NCI-H524 treated with DMSO at 0.1 percent for 48 hours (cell line): ENCODE measurements around the gene TNFSF9.
"Not testable (repeated sequence)": the region's sequence is repeated elsewhere in the genome, so short reads cannot be mapped to it uniquely, and the experiment has no call there.

Experiments used
- DNase-seq: peaks from one replicate; lab custom pipeline; 2025; lab: John Stamatoyannopoulos, UW

Gene TNFSF9

DNA sequence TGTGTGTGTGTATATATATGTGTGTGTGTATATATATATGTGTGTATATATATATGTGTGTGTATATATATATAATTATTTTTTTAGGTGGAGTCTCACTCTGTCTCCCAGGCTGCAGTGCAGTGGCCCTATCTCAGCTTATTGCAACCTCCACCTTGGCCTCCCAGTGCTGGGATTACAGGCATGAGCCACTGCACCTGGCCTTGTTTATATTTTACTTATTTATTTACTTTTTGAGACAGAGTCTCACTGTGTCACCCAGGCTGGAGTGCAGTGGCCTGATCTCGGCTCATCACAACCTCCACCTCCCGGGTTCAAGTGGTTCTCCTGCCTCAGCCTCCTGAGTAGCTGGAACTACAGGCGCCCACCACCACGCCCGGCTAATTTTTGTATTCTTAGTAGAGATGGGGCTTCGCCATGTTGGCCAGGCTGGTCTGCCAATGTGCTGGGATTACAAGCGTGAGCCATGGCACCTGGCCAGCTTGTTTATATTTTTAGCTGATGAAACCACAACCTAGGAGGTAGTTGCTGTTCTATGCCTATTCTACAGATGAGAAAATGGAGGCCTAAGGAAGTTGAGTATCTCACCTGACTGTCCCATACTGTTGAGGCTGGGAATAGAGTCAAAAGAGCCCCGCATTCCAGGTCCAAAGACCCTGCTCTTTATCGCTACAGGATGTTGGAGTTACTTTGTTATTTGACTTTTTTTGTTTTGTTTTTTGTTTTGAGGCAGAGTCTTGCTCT is 22.6 kb upstream of the TNFSF9 start:
- DNase-seq: not testable (repeated sequence)

DNA sequence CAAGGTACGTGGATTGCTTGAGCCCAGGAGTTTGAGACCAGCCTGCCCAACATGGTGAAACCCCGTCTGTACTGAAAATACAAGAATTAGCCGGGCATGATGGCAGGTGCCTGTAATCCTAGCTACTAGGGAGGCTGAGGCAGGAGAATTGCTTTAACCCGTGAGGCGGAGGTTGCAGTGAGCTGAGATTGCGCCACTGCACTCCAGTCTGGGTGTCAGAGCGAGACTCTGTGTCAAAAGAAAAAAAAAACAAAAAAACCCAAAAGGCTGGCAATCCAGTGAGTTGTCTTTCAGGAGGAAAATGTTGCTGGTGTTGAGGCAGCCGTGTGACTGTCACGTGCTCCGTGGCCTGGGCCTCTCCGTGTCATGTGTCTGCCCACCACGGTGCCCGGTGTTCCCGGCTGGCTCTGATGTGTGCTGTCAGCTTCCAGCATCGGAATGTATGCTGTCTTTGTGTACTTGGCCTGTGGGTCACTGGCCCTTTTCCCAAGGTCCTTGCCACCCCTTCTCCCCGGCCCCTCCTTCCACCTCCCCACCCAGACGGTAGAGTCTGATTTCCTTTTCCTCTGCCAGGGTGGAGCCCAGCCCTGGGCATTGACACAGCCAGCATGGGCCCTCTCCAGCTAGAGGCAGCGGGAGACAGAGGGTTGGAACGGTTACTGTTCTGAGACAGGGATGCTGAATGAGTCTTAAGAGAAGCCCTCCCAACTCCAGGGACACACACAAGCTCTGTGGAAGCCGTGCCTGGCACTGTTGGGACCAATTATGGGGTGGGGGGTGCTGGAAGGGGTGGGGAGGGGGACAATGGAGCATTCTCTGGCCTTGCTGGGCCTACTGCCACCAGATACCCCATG is 21.5 kb upstream of the TNFSF9 start:
- DNase-seq: no peak

- DNase-seq: no peak
These were observed 20.2 kb upstream of the TNFSF9 start for GRCh38 chr19:6510618-6511017.

DNA sequence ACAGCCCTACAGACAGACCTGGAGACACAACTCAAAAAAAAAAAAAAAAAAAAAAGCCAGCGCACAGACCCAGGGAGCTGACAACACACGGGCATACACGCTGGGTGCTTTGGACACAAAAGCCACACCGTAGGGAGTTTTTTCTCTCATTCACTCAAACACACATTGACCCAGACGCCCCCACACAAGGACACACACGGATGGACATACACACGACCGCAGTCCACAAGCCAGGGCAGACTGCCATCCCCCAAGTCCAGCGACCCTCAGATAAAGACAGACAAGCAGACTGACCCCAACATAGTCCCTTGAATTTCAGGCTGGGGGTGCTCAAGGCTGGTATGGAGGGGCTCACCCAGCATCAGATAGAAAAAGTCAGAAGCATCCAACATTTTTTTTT is 16.7 kb upstream of the TNFSF9 start:
- DNase-seq: no peak

DNA sequence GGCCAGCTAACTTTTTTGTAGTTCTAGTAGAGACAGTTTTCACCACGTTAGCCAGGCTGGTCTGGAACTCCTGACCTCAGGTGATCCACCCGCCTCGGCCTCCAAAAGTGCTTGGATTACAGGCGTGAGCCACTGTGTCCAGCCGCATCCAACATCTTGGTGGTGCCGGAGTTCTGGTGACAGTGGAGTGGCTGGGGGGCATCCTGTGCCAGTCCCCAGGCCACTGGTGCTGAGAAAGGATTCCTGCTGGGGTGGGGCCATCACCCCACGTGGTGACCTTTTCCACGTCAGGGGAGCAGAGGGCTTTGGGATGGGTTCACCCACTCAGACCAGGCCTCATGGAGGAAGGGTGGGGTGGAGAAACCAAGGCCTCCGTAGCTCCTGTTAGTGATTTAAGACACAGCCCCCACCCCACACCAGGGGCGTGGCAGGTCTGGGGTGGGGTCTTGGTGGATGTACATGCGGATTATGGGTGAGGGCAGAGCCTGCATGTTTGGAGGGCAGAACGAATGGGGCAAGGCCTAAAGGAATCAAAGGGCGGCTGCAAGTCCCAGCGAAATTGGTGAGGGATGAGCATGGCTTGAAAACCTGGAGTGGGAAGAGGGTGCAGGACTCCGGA is 15.8 kb upstream of the TNFSF9 start:
- no peak for DNase-seq

DNA sequence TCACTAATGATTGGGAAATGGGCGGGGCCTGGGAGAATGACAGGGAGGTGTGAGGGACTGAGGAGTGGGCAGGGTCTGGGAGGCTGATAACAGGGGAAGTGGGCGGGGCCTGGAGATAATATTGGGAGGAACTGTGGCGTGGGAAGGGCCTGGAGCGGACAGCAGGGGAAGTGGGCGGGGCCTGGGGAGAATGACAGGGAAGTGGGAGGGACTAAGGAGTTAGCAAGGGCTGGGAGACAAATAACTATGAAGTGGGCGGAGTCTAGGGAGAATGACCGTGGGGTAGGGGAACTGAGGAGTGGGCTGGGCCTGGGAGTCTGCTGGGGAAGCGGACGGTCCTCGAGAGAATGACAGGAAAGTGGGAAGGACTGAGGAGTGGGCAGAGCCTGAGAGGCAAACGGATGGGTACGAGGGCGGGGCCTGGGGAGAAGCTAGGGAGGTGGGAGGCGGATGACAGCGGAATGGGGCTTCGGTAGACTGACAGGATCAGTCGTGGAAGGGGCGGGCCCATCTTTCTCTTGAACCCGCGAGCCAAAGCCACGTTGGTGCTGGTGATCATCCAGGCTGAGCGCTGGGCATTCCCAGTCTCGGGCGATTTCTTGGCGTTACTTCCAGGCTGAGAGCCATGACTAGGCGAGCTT is 14.7 kb upstream of the TNFSF9 start:
- no peak for DNase-seq

- peak; percentile 18 for DNase-seq
These were observed 14.1 kb upstream of the TNFSF9 start for GRCh38 chr19:6516659-6517291.

DNA sequence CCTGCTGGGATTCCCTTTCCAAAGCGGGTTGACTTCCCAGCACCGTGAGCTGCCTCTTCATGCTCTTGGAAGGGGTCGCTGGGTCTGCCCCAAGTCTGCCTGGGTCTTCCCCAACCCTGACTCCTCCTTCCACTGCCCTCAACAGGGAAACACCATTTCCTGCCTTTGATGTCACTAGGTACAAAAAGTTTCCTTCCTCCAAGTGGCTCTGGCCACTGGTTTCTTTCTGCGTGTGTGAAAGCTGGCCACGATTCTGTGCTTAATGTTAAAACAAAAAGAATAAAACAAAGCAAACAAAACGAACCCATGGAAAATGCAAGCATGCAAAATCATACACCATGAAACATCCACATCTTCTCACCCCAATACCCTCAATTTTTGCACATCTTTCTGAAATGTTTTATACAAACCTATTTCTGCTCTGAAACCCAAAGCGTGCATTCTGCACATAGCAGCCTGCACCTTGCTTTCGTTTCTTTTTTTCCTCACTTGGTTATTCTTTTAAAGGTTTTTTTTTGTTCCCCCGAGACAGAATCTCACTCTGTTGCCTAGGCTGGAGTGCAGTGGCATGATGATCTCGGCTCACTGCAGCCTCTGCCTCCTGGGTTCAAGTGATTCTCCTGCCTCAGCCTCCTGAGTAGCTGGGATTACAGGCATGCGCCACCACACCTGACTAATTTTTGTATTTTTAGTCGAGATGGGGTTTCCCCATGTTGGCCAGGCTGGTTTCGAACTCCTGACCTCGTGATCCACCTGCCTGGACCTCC is 12.5 kb upstream of the TNFSF9 start:
- DNase-seq: no peak

- no peak for DNase-seq
These were observed 11.5 kb upstream of the TNFSF9 start for GRCh38 chr19:6519289-6519688.

DNA sequence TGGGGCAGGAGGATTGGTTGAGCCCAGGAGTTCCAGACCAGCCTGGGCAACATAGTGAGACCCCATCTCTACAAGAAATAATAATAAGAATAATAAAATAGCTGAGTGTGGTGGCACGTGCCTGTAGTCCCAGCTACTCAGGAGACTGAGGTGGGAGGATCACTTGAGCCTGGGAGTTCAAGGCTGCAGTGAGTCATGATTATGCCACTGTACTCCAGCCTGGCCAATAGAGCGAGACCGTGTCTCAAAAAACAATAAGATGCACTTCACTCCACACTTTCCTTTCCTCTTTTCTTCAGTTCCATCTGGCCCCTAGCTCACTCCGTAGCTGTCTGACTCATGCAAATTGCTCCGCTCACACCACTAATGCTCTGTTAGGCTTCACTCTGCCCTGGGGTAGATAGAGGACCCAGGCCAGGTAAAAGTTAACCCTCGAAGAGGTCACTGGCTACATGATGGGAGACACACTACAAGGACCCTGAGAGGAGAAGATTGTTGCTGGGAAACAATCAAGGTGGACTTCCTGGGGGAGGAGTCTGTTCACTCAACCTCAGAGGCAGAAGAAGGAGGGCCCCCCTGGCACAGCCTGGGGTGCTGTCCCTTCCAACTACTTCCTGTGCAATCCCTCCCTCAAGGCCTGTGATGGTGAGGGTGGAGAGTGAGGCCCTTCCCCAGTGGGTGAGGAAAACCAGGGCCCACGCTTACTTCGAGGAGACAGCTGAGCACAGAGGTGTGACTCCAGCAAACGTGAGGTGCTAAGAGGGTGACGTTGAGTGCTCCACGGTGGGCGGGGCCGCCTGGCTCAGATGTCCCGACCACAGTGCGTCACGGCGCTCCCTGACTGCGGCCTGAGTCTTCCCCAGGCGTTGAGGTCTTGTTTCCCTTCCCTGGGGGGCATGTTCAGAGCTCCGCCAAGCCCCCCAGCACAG is 8.8 kb upstream of the TNFSF9 start:
- DNase-seq: no peak

DNA sequence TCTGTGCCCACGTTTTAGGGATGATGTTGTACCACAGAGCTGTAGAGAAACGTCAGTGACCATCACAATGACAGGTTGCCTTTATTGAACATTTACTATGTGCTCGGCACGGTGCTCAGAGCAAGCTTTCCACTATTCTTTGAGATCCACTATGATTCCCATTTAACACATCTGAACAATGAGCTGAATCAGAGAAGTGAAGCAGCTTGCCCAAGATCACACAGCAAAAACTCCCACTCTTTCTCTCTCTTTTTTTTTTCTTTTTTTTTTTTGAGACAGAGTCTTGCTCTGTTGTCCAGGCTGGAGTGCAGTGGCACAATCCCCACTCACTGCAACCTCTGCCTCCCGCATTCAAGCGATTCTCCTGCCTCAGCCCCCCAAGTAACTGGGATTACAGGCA is 8.1 kb upstream of the TNFSF9 start:
- no peak for DNase-seq

GRCh38 chr19:6524311-6524710 is 6.5 kb upstream of the TNFSF9 start:
- DNase-seq: no peak

DNA sequence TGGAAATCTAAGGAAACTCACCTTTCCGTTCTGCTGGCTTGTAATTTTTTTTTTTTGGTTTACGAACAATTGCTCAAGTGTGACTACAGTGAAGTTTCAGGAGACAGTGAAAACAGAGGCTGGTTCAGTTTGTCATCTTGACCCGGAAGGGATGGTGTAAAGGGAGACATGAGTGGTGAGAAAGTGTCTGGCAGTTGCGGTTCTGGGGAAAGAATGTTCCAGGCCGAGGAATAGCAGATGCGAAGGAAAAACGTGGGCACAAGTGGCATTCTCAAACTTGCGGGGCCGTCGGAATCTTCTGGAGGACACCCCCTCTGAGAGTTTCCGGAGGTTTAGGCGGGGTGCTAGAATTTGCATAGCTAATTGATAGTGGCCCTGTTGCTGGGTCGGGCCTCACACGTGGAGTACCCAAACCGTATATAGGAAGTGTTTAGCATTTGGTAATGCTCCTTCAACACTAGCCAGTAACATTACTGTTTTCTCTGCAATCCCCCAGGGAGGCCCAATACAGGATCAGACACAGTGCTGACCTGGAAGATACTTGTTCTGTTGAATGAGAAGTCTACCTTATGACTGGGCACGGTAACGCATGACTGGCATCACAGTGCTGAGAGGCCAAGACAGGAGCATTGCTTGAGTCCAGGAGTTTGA is 2.8 kb upstream of the TNFSF9 start:
- DNase-seq: no peak

DNA sequence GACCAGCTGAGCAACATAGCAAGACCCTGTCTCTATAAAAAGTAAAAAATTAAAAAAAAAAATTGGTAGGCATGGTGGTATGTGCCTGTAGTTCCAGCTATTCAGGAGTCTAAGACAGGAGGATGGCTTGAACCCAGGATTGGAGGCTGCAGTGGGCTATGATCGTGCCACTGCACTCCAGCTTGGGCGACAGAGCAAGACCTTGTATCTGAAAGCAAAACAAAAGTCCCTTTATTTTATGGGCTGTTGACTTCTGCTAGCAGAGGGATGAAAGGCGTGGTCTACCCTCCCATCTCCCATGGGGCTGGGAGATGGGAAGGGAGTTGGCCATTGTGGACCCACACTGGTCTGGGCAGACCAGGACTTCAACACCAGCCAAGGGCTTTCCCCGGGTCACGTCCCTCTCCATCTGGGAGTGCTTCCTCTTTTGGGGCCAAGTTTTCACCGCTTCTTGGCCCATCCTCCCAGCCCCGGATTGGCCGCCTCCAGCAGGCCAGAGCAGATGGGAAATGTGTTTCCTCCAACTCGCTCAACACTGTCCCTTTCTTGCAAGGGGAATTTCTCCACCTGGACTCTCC is 2.2 kb upstream of the TNFSF9 start:
- no peak for DNase-seq

DNA sequence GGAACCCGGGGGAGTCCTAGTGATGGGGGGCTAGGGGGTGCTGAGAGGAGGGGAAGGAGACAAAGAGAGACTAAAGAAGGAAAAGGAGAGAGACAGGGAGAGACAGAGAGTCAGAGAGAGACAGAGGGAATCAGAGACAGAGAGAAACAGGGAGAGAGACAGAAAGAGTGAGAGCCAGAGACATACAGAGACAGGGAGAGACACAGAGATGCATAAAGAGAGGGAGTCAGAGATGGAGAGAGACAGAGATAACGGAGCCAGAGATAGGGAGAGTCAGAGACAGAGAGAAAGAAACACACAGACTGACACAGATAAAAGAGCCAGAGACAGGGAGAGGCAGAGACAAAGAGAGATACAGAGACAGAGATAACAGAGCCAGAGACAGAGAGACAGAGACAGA is 1.5 kb upstream of the TNFSF9 start:
- no peak for DNase-seq

DNA sequence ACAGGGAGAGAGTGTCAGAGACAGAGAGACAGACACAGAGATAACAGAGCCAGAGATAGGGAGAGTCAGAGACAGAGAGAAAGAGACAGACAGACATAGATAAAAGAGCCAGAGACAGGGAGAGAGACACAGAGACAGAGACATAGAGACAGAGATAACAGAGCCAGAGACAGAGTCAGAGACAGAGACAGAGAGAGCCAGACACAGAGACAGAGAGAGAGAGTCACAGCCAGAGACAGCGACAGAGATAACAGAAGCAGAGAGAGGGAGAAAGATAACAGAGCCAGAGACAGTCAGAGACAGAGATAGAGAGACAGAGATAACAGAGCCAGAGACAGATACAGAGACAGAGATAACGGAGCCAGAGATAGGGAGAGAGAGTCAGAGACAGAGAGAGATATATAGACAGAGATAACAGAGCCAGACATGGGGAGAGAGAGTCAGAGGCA is 865 bp upstream of the TNFSF9 start:
- no peak for DNase-seq

DNA sequence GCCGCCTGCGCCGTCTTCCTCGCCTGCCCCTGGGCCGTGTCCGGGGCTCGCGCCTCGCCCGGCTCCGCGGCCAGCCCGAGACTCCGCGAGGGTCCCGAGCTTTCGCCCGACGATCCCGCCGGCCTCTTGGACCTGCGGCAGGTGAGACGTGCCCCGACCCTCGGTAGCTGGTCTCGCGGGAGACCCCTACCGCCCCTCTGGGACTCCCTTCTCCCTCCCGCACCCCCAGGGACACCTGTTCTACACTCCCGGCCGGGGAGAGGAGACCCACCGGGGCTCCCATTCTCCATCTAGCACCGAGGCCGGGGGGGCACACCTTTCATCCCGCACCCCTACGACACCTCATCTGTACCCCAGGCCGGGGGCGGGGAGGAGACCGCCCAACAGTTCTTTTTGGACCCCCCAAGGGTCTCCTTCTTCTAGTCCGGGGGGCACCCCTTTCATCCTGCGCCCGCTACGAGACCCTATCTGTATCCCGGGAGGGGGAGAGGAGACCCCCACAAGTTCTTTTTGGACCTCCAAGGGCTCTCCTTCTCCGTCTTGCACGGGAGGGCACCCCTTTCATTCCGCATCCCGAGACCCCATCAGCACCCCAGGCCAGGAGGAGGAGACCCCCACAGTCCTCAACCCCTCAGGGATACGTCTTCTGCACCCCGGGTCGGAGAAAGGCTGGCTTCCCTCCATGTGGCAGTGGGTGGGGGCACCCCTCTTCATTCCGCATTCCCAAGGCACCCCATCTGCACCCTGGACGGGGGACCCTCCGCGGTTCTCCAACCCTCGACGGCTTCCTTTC is 533 bp downstream of the TNFSF9 start:
- no peak for DNase-seq

DNA sequence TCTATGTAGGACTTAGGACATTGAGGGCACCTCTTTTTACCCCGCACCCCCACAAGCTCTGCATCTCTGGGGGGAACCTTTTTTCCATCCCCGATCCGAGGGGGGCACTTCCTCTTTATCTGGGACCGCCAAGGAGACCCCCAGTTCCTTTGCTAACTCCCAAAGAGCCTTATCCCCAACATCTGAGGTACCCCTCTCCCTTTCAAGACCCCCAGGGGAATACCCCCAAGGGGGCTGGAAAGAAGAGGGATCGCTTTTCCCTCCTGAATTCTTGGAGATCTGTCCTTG is 1.1 kb downstream of the TNFSF9 start:
- DNase-seq: no peak
